Measurements from ENCODE around the gene CLDN3.

CLDN3 gene

DNA sequence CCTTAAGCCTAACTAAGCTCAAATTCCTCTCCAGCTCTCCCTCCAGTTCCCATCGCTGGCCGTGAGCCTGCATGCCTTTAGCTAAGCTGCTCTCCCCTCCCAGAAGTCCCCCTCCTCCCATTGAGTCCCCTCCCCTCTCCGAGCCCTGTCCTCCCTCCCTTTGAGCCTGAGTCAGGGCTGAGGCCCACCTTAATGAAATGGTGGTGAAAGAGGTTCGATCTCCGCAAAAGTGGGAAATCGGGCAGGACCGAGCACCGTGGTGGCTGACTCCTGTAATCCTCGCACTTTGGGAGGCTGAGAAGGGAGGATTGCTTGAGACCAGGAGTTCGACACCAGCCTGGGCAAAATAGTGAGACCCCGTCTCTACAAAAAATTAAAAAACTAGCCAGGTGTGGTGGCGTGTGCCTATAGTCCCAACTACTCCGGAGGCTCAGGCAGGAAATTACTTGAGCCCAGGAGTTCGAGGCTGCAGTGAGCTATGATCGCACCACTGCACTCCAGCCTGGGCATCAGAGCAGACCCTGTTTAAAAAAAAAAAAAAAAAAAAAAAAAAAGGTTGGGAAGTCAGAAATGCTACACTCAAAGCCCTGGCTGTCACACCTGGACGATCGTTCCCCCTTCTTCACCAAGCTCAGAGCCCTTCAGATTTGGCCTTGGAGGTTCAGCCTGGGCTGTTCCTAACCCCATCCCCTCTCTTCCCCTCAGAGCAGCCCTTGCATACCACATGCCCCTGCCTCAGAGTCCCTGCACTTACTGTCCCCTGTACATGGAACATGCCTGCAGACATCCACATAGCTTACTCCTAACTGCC lies 995 bp upstream of the CLDN3 start:
- DNase-seq (ENCODE audit: low read depth), result no peak

DNA sequence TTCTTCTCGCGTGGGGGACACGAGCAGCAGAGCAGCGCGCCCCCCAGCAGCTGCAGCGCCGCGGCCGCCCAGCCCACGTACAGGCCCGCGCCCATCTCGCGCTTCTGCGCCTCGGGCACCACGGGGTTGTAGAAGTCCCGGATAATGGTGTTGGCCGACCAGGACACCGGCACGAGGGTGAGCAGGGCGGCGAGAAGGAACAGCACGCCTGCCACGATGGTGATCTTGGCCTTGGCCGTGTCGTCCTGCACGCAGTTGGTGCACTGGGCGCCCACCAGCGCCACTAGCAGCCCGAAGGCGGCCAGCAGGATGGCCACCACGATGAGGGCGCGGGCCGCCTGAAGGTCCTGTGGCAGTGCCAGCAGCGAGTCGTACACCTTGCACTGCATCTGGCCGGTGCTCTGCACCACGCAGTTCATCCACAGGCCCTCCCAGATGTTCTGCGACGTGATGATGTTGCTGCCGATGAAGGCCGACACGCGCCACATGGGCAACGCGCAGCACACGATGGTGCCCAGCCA lies 529 bp downstream of the CLDN3 start:
- DNase-seq (ENCODE audit: low read depth), result no peak

DNA sequence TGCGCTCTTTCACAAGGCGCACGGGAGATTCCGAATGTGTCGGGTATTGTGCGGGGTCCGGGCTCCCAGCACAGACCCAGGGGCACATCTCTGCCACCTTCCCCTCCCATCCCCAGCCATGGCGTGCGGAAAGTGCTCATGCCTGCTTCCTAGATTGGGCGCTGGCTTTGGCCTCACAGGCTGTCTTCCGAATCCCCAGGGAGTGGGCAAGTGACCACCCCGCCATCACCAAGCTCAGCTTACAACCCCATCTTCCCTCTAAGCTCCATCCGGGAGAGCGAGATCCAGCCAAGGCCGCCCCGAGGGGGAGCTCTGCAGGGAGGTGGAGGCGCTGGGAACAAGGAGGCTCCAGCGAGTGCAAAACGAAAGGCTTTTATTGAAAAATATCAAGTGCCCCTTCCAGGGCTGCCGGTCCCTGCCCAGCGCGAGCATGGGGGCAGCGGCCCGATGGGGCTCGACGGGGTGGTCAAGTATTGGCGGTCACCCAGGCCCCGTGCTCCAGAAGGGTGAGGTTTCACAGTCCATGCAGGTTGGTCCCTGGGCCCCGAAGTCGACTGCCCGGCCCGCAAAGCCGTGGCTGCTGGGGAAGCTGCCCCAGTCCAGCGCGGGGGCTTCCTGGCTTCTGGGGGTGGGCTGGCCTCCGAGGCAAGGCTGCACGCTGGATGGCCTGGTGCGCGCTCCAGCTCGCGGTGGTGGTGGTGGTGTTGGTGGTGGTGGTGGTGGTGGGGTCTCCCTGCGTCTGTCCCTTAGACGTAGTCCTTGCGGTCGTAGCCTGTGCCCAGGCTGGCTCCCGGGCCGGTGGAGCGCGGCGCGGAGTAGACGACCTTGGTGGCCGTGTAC lies 1.2 kb downstream of the CLDN3 start:
- no peak for DNase-seq (ENCODE audit: low read depth)

DNA sequence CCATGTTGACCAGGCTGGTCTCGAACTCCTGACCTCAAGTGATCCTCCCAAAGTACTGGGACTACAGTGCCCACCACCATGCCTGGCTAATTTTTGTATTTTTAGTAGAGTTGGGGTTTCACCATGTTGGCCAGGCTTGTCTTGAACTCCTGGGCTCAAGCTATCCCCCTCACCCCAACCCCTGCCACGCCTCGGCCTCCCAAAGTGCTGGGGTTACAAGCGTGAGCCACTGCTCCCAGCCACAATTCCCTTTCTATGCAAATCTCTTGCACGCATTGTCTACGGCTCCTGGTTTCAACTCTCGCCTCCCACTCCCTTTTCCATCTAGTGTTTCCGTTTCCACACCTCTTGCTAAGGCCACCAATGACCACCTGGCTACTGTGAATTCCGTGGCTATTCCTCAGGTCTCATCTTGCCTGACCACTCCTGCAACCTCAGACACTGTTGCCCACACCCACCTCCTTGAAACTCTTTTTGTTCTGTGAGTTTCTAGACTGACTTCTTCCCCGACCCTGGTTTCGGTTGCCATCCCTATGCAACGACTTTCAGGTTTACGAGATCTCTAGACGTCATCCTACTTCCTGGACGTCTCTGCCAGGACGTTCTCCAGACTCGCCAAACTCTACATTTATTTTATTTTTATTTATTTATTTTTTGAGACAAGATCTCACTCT lies 3.4 kb downstream of the CLDN3 start:
- DNase-seq (ENCODE audit: low read depth), result no peak

DNA sequence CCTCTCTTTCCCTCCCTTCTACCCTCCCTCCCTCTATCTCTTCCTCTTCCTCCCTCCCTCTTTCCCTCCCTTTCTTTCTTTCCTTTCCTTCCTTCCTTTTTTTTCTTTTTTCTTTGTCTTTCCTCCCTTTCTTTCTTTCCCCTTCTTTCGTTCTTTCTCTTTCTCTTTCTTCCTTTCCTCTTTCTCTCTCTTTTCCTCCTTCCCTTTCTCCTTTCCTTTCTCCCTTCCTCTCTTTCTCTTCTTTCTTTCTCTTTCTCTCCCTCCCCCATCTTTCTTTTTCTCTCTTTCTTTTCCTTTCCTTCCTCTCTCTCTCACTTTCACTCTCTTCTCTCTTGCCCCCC lies 7.4 kb downstream of the CLDN3 start:
- DNase-seq (ENCODE audit: low read depth), result no peak

DNA sequence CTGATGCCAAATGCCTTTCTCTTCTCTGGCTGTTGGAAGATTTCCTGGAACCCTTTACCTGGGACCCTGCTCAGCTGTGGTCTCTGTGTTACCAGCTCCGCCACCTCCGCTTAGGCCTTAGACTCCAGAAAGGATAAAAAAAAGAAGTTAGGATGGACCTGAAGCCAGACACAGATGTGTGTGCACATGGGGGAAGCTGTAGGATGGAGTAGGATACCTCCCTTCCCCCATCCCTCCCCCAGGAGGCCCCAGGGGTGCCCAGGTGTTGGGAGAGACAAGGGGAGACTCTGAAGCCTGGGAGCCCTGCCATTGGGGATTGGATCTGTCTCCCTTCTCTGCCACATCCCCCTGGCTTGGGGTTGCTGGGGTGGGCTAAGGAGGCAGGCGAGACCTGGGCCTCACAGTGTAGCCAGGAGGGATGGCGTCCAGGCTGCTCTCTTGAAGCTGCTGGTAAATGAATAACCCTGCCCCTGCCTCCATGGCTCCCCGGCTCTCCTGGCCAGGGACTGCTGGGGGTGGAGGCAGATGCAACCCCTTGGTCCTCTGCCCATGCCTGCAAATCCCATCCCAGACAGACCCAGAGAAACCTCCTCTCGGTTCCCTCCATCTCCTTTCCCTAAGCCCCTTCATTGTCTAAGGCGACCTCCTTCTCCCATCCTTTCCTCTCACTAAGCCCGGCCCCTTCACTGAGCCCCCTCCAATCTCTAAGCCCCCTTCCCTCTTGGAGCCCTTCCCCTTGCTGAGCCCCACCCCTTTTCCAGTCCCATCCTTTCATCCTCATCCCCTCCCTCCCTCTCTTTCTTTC lies 8.0 kb downstream of the CLDN3 start:
- DNase-seq (ENCODE audit: low read depth), result no peak

DNA sequence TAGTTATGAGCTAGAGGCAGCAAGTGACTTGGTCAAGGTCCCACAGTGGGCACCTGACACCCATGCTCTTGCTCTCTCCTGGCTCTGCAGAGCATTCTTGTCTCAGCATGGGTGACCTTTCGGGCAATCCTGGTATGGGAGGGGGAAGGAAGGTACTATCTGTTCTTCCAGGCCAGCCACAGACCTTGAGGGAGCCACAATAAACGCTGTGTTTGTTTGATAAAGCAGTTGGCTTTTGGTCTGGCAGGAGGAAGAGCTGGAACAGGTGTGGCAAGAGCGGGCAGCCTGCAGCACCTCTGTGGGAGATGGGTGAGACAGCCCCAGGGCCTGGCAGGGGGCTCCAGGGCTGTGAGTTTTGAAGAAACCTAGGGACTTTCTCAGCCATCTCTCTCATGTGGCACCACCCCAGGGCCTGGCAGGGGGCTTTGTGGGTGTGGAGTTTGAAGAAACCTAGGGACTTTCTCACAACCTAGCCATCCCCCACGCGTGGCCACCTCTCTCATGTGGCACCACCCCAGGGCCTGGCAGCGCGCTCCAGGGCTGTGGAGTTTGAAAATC lies 11.4 kb downstream of the CLDN3 start:
- DNase-seq (ENCODE audit: low read depth), result no peak

DNA sequence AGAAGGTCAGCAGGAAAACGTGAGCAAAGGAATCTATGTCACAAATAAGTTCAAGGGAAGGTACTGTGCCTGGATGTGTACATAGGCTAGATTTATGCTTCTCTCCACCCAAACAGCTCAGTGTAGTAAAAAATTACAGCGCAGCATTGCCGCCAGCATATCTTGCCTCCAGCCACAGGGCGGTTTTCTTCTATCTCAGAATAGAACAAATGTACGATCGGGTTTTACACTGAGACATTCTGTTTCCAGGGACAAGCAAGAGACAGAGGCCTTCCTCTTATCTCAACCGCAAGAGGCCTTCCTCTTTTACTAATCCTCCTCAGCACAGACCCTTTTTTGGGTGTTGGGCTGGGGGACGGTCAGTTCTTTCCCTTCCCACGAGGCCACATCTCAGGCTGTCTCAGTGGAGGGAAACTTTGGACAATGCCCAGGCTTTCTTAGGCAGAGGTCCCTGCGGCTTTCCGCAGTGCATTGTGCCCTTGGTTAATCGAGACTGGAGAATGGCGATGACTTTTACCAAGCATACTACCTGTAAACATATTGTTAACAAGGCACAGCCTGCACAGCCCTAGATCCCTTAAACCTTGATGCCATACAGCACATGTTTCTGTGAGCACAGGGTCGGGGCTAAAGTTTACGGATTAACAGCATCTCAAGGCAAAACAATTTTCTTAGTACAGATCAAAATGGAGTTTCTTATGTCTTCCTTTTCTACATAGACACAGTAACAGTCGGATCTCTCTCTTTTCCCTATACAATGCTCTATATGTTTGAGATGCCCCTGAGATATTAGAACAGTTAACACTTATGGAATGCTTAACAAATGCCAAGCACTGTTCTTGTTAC lies 19.9 kb downstream of the CLDN3 start:
- DNase-seq (ENCODE audit: low read depth), result no peak

DNA sequence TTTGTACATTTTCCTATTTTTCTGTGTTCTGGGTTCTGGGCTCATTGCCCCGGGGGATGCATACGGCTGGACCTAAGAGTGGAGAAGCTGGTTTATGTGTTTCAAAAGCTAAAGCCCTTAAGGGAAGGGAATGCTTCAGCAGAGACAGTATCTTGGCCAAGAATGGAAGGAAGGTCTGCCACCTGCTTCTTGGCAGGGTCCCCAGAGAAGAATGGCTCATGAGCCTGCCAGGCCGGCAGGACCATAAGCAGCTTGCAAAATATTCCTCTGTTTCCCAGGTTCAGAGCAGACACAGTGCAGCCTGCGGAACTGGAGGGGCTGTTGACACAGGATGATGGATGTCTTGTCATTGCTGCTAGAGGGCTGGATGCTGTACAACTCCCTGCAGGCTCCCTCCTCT lies 23.7 kb downstream of the CLDN3 start:
- DNase-seq (ENCODE audit: low read depth), result no peak

DNA sequence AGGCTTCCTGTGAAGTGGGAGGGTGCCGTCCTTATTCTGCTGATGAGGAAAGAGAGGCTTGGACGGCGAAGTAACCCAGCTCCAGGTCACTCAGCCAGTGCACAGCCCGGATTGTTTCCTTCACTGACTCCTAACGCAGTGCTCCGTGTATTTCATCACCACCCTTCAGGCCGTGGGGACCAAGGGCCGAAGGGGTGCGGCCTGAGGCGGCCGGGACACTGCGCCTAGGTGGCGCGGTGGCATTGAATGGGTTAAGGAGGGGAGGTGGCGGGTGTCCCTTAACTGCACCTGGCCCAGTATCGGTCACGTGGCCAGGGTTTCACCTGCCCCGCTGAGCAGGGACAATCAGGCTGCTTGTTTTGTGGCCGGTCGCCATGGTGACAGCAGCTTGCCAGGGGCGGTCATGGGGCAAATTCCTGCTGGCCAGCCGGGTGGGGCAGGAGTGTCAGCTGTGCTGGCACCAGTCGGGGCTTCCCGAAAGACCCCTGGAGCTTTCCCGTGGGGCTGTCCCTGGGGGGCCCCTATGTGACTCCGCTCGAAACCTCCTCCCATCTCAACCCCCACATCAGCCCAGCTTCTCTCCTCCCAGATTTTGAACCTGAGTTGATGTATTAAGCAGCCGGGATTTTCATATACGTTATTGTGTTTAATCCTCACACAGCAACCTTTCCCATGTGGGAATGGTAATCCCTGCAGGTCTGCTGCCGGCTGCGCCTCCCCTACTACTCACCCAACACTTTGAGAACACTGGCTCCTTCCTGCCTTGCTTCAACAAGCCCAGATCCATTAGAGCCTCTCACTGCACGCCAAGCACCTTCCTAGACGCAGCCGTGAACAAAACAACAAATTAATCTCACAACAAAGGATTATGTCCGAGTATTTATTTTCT lies 27.1 kb downstream of the CLDN3 start:
- DNase-seq (ENCODE audit: low read depth), result no peak

DNA sequence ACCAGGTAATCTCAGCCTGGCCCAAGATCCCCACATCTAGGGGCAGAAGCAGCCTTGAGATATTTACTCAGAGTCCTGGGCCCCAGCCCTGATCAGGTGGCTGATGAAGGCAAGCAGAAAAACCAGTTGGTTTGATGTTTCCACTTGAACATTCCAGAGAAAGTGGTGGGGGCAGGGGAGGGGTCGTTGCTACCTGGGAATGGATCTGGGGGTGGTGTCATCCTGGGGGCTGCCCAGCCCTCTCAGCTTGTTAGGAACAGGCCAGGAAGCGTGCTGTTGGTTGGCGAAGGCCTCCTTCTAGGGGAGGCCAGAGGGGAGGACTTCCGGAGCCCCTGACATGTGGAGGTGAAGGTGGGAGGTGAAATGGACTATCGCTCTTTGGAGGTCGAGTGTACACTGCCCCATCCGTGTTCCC lies 27.7 kb downstream of the CLDN3 start:
- no peak for DNase-seq (ENCODE audit: low read depth)

DNA sequence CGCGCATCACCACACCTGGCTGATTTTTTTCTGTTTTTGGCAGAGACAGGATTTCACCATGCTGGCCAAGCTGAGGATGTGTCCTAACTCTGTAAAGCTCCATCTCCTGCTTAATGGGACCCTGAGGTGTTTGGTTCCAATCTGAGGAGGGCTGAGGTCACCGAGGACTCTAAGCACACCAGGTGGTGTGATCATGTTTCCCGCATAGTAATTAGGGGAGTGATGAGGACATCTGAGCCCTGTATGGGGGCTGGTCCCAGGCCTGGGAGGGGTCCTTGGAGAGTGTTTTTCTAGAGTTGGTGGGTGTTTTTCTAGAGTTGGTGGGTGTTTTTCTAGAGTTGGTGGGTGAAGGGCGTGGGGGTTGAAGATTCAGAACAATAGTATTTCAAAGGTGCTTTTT lies 28.5 kb downstream of the CLDN3 start:
- no peak for DNase-seq (ENCODE audit: low read depth)

DNA sequence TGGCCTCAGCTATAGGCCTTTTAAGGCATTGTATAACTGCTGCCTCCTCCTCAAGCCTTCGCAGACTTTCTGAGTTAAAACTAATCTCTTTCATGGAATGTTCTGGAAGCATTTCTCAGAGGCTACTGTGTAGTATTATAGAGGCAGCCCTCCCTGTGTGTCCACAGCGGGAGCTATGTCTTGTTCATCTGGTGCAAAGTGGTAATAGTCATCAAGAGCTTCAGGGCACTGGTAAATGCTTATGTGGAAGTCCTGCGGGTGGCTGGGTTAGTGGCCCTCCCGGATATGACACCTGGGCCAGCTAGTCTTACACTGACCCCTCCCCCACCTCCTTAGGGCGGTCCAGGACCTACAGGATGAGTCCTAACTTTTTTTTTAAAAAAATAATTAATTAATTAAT lies 29.3 kb downstream of the CLDN3 start:
- no peak for DNase-seq (ENCODE audit: low read depth)

DNA sequence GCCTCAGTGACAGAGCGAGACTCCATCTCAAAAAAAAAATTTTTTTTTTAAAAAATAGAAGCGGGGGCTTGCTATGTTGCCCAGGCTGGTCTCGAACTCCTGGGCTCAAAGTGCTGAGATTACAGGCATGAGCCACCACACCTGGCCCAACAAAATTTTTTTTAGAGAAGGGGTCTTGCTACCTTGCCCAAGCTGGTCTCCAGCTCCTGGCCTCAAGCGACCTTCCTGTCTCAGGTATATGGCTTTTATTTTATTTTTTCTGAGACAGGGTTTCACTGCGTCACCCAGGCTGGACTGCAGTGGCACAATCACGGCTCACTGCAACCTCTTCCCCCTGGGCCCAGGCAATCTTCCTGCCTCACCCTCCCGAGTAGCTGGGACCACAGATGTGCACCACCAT lies 29.9 kb downstream of the CLDN3 start:
- DNase-seq (ENCODE audit: low read depth), result no peak

DNA sequence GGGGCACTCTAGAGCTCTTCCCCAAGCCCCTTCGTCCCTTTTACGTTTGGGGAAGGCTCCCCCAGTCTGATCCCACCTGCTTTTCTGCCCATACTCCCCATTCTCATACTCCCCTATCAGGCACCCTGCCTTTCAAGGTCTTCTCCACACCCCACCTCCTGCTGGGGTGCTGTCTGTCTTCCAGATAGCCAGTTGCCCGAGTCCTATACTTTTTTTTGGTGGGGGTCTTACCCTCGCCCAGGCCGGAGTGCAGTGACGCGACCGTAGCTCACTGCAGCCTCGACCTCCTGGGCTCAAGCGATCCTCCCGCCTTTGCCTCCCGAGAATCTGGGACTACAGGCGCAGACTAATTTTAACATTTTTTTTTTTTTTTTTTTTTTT lies 30.7 kb downstream of the CLDN3 start:
- no peak for DNase-seq (ENCODE audit: low read depth)

DNA sequence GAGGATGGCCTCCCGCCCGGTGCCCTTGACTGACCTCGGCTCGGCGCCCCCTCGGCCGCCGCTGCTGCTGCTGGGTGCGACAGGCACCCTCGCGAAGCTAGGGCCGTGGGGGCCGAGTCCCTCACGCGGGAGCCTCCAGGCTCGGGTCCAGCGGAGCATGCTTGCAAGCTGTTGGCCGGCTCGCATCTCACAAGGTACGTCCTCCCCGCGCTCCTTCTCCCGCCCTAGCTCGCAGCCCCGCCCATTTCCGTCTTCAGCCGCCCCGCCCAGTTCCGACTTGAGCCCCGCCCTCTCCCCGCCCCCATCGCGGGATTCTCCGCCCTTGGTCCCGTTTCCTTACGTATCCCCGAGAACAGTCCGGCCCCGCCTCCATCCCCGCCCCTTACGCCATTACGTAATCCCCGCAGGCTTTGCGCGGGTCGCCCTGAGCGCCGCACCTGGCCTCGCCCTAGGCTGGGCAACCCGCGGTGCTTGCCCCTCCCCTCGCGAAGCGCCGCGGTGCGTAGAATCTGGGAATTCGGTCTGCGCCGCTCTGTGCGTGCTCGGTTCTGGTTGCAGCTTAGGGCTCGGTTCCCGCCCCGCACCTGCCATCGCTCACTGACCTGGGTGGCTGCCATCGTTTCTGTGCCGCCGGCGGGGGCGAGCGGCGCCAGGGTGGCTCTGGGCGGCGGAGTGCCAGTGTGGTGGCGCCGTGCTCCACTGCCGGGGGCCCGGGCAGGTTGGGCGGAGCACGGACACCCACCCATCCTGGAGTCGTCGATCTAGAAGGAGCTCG lies 31.3 kb downstream of the CLDN3 start, which contains the start of gene ABHD11:
Gene ABHD11 (minus strand): TSS at position 191 of the 775 bp plus-strand sequence. CDS start 32 bp downstream, at position 159.
- peak; percentile 82 for DNase-seq (ENCODE audit: low read depth)

DNA sequence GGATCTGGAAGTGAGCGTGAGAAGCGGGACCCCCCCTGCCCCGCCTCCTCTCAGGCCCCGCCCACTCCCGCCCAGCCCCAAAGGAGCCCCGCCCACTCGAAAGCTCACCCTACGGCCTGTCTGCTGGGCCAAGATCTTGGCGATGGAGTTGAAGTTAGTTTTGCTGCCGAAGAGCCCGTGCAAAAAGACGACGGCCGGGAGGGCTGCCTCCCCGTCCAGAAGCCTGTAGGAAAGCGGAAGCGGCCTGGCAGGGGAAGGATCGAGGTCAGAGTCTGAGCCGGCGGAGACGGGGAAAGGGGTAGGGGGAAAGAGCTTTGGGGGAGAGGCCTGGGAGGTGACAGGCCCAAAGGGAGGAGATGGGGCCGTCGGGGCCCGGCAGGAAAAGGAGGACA lies 31.9 kb downstream of the CLDN3 start:
- DNase-seq (ENCODE audit: low read depth), result no peak

DNA sequence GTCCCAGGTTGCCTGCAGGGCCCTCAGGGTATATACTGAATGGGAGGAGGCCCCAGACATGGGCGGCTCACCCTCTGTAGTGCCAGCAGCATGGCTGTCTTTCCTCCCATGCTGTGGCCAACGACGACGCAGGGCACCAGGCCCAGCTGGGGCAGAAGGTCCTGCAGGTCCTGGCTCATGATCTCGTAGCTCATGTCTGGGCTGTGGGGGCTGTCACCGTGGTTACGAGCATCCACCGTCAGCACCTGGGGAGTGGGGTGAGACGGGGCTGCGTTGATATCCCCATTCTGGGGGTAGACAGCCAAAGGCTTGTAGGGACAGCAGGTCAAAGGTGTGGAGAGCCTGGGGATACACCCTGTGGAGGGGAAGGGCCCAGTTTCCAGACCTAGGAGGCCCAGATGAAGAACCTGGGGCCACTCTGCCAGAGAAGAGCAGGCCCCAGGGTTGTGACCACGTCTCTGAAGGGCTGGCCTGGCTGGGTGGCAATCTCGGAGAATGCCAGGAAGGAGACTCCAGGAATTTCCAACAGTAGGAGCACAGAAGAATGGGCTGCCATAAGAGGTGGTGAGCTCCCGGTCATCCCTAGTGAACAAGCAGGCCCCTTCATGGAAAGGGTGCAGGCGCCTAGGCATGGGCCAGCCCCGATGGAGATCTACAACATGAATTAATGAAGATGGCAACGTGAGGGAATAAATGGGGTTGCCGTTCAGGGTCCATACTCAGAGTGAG lies 32.4 kb downstream of the CLDN3 start:
- no peak for DNase-seq (ENCODE audit: low read depth)
